ENCODE measurements around the gene B3GALT6. TPM values are rescaled to one million over a fixed set of nuclear protein-coding genes. Genes with fewer than 3 reads are reported as not detected.
"Not testable (repeated sequence)": the region's sequence is repeated elsewhere in the genome, so short reads cannot be mapped to it uniquely, and the experiment has no call there.

Gene B3GALT6
- total RNA-seq, 1 donor from 2014 or later, result 8.3 TPM

DNA sequence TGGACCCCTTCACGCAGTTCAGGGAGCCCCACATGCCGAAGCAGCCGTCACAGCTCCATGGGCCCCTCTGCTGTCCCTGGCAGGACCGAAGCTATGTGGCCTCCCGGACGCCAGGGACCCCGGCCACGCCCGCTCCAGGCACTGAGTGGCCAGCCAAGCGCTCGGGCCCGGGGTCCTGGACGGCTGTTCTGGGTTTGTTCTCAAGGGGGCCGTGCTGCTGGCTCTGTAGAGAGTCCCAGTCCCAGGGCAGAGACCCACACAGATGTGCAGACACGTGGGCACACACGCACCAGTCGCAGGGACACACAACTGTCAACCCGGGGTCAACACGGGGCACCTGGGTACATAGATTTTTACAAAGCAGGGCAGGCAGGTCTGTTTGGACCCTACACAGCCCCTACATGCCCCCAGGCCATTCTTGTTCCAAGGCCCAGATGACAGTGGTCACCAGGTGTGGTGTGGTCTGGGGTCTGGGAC, 6.7 kb downstream of the B3GALT6 start:
- intact Hi-C loops (cut with DNase I), result no loop called here
- no peak for DNase-seq (ENCODE audit: missing footprints)
- no peak for ATAC-seq

DNA sequence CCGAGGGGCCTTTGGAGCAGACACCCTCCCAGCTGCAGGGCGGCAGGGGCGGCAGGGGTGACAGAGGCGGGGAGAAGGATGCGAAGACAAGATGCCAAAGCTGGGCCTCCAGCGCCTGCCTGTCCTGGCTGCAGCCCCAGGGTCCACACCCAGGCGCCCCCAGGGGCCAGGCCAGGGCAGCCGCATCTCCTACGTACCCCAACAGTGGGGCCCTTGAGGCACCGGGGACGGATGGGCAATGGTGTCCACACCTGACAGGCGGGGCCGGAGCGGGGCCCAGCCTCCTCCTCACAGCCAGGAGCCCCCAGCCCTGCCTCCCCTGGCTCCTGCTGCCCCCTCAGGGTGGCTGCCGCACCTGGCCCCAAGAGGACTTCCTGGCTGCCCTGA, 7.2 kb downstream of the B3GALT6 start:
- DNase-seq (ENCODE audit: missing footprints) (no peak), ATAC-seq (no peak)
- intact Hi-C loops (cut with DNase I), result no loop called here

DNA sequence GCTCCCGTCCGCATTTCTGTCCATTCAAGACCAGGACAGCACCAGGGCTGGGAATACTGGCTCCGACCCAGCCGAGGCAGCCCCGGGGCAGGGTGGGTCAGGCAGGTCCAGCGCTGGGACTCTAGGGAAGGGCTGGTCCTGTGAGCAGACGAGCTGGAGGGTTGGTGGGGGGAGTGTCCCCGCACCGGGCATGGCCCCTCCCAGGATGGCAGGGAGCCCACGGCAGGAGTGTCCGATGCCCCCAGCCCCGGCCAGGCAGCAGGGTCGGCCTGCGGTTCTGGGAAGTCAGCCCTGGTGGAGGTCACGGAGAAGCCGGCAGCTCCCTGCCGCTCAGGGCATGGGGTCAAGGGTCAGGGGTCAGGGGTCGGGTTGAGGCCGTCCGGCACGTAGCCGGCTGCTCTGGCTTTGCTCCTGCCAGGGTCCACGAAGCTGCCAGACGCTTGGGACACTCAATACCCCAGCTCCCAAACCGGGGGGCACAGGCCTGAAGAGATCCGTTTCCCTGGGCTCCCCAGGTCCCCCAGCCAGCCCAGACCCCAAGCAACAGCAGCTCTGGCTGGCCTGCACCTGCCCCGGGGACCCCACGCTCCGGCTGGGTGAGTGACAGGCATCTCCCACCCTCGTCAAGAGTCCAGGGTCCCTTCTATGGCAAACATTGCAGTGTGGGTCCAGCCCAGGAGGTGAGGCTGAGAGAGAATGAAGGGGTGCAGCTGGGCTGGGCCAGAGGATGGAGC, 7.7 kb downstream of the B3GALT6 start:
- ATAC-seq (no peak), DNase-seq (ENCODE audit: missing footprints) (no peak)
- intact Hi-C loops (cut with DNase I), result no loop called here

DNA sequence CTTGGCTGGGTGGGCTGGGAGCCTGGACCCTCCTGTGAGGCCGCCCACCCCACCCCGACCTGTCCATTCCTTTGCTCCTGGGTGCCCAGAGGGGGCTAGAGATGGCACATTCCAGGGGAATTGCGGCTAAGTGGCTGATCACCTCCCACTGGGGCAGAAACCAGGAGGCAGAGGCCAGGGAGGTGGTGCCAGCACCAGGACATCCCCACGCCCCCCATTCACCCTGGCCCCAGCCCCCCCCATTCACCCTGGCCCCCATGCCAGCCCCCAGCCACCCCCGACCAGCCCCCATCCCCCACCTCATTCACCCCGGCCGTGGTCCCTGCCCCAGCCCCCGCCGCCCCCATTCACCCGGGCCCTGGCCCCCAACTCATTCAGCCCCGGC, 8.3 kb downstream of the B3GALT6 start:
- DNase-seq (ENCODE audit: missing footprints), result no peak
- intact Hi-C loops (cut with DNase I), result no loop called here
- no peak for ATAC-seq

DNA sequence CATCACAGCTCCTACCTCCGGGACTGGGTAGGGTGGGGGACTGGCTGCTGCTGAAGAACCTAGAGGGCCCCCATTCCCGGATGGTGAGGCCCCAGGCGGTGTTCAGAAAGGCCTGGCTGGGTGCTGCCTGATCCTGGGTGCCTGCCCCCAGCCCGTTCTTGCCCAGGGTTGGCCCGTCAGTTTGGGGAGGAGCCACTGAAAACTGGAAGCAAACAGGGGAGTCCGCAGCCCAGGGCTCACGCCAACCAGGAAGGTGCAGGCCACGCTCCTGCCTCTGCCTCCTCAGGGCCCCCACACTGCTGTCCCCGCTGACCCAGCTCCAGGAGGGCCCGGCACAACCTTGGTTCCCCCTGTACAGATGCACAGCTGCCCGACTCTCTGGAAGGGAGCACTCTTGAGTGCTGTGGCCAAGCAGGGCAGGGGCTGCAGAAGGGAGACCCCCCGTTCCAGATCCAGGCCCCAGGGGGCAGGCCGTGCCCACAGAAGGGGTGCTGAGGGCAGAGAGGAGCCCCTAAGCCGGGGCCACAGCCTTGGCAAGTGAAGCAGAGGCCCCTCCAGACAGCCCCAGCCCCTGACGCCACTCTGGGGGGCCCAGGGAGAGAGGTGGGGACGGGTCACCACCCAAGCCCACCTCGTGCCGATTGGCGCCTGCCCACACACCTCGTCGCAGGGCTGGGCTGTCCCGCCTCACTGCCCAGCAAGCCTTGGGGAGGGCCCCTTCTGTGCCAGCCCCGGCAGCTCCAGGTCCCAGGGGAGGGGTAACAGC, 9.0 kb downstream of the B3GALT6 start:
- intact Hi-C loops (cut with DNase I), result no loop called here
- ATAC-seq (no peak), DNase-seq (ENCODE audit: missing footprints) (no peak)

DNA sequence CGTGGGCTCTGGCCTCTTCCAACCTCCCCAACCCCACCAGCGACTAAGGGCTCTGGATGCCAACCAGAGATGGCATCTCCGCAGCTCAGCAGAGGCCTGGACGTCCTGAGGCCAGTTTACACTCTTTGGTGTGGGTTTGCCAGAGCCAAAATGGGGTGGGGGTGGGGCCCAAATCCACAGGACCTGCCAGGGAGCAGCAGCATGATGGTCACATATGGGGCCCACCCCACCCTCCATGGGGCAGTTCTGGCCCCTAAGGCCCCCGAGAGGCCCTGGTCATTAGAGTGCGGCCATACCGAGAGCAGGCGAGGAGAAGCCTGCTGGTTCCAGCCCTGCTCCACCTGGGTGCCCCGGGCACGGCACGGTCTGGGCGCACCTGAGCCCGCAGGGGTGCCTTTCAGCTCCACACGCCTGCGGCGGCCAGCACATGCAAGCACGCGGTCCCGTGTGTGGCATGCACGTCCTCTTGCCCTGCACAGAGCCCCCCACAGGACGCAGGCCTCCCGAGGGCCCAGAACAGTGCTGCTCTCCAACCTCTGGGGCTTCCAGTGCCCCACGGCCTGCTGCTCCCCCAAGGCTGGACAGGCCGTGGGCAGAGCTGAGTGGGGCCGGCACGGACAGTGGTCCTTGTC, 9.7 kb downstream of the B3GALT6 start:
- DNase-seq (ENCODE audit: missing footprints) (no peak), ATAC-seq (no peak)
- intact Hi-C loops (cut with DNase I), result no loop called here

DNA sequence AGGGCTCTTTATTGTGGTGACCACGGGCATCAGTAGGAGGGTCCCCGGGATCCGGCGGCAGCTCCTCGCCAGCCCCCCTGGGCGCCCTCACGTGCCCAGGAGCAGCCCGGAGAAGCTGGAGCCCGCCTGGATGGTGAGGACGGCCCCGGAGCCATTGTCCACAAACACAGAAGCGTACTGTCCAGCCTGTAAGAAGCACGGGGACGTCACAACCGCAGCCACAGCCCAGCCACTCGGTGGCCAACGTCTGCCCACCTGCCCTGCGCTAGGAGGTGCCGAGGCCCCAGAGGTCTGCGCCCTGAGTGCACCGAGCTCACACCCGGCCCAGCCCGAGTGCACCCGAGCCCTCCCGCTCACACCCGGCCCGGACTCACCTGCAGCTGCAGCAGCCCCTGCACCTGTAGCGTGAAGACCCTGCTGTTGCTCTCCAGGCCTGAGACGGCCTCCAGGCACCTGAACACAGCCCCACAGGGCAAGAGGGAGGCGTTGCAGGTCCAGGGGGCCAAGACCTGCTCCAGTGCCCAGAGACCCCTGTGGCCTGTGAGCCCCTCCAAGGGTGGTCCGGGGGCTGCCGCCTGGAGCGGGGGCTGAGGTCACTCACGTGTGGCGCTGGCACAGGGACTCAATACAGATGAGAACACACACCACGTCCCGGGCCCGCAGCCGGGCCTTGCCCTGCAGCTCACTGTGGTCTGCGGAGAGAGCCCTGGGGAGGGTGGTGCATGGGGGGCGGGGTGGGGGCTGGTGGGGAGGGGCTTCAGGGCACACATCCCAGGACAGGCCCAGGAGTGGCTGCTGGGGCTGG, 10.6 kb downstream of the B3GALT6 start:
- intact Hi-C loops (cut with DNase I), result no loop called here
- no peak for ATAC-seq
- no peak for DNase-seq (ENCODE audit: missing footprints)

DNA sequence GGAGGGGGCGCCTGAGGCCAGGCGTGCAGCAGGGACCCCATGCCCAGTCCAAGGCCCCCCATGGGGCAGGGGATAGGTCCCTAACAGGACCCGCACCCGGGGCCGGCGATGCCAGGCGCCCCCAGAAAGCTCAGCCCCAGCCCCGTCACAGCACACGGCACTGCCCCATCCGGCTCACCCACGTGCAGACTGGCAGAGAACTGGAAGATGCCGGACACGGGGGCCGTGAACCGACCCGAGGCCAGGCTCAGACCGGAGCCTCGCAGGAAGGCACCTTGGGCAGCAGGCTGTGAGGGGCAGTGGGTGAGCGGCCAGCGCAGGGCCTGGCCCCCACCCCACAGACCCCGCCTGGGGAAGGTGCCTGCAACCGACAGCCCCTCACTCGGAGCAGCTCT, 11.2 kb downstream of the B3GALT6 start:
- intact Hi-C loops (cut with DNase I), result no loop called here
- DNase-seq (ENCODE audit: missing footprints) (no peak), ATAC-seq (no peak)

DNA sequence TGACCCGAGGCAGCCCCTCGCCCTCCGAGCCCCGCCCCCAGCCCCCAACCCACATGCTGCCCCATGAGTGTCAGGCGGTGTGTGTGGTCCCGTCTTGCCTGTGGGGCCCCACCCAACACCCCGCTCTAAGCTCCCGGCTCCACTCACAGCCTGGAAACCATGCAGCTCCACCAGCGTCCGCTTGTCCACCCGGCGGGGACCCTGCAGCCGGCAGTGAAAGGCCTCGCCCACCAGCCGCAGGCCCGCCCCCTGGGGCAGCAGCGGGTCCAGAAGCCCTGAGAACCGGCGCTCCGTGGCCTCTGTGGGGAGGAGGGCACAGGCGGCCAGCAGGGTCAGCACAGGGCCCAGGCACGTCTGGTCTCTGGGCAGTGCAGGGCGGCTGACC, 11.8 kb downstream of the B3GALT6 start:
- DNase-seq (ENCODE audit: missing footprints) (no peak), ATAC-seq (no peak)
- intact Hi-C loops (cut with DNase I), result no loop called here

DNA sequence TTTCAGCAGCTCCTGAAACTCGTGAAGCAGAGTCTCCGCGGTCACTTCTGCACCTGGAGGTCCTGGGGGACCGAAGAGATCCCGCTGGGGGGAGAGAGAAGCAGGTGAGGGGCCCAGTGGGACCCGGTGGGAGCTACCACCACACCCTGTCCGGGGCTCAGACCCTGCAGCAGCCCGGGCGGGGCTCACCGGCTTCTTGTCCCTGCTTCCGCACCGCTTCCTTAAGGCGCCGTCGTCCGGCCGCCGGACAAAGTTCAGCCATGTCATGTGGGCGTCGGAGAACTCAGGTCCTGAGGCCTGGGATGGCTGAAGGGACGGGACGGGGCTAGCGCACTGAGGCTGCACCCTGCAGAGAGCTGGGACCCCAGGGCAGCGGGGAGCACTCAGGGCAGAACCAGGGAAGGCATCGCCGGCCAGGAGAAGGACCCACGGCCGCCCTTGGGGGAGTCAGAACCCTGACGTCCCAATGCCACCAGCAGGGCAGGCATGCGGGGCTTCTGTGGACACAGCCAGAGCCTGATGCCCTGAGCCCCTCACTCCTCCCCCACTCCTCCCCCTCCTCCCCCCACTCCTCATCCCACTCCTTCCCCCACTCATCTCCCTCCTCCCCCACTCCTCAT, 12.3 kb downstream of the B3GALT6 start:
- DNase-seq (ENCODE audit: missing footprints) (no peak), ATAC-seq (no peak)
- intact Hi-C loops (cut with DNase I), result no loop called here

DNA sequence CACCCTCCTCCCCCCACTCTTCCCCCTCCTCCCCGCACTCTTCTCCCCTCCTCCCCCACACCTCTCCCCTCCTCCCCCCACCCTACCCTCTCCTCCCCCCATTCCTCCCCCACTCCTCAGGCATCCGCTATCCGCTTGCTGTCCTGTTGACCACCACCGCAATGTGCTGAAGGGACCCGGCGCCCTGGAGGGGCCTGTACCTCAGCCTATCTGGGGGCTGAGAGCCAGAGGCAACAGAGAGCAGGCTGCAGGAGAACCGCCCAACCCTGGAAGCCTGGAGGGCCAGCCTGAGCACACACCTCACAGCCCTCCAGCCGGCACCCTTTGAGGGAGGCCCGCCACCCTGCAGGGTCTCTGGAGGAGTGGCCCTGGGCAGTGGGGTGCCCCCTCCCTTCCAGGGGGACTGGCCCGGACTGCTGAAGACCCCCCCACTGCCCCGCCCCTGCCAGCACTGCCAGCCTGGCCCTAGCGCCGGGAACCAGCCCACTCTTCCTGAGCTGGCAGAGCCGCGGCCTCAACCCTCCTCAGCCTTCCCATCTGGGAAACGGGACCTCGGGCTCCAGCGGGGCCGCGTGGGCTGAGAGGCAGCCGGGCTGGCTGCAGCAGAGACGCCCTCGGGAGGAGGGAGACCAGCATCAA, 13.3 kb downstream of the B3GALT6 start:
- DNase-seq (ENCODE audit: missing footprints), result no peak
- intact Hi-C loops (cut with DNase I), result no loop called here
- ATAC-seq, result no peak

DNA sequence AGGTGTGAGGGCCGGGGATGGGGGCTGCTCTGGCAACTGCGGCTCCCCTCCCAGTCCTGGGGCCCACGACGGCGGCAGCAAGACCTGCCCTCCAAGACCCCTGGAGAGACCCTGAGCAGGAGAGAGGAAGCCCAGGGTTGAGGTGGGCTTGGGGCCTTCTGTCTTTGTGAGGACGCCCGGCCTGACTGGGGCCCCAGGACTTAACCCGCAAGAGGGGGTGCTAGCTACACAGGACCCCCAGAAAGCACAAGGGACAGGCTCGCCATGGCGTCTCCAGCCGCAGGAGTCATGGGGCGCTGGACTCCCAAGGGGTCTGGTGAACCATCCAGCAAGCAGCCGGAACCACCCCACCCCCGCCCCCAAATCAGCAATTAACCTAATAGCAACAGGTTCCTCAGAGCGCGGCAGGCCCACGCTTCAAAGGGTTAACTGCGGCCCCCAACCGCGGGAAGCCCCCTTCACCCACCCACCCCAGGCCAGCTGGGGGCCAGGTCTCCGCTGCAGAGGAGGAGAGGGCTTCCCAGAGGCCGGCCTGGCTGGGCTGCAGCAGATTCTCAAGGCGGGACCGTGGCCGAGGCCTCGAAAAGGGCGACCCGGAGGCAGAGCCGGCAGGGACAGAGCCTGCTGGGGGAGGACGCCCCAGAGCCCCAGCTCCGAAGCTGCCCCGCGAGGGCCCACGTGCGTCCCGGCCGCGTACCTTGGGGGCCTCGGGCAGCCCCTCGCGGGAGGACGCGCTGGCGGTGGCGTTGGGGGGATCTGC, 14.0 kb downstream of the B3GALT6 start:
- intact Hi-C loops (cut with DNase I), result no loop called here
- ATAC-seq, result no peak
- DNase-seq (ENCODE audit: missing footprints), result no peak

DNA sequence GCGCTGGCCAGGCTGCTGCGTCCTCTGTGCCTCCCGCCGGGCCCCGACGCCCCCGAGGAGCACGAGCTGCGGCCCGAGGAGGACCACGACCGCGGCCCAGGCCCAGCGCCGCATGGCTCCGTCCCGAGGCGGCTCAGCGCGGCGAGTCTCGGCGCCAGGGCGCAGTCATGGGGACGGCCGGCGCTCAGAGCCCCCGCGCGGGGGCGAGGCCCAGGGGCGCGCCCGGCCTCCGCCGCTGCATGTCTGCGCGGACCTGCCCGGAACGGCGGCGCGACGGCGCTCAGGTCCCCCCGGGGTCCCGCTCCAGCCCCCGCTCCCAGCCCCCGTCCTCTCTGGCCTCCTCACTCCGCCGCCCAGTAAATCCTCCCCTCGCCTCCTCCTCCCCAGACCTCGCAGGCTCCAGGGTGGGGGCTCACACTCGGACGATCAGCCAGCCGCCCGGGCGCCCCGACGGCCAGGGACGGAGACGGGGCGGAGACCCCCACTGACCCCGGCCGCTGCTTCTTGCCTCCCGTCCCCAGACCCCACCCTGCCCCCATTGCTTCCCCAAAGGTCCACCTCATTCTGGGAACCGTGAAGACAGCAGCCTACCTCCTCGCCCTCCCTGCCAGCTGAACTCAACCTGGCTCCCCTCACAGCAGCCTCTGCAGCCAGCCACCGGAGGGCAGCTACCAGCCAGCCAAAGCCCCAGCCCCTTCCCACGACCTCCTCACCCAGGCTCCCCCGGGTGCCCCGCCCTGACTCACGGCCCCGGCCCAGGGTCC, 14.7 kb downstream of the B3GALT6 start, which contains the start of gene C1QTNF12:
TSS of gene C1QTNF12 (minus strand) at position 146 of the 764 bp plus-strand sequence. CDS start at position 114, 32 bp downstream.
- intact Hi-C loops (cut with DNase I), result no loop called here
- ATAC-seq (no peak), DNase-seq (ENCODE audit: missing footprints) (no peak)

DNA sequence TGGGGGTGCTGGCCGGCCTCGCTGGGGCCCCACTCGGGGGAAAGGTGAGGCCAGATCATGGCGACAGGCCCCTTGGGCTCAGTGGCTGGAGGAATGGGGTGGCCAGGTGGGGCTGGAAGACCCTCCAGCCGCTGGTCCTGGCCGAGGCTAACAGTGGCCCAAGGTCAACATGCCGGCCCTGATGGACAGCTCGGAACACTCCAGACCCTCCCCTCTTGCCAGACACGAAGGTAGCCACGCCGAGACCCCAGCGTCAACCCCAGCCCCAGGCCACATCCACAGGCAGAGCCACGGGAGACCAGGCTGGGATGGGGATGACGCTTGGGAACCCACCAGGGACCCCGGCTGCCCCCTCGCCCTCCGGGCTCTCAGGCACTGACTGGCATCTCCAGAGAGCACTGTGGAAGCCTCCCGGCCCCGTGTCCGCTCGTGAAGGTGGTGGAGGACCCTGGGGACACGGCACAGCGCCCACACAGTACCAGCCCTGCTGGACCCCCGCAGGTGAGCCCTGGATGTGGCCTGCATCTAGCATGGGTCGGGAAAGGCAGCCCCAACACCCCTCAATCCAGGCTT, 15.4 kb downstream of the B3GALT6 start:
- no peak for DNase-seq (ENCODE audit: missing footprints)
- no peak for ATAC-seq
- intact Hi-C loops (cut with DNase I), result no loop called here

DNA sequence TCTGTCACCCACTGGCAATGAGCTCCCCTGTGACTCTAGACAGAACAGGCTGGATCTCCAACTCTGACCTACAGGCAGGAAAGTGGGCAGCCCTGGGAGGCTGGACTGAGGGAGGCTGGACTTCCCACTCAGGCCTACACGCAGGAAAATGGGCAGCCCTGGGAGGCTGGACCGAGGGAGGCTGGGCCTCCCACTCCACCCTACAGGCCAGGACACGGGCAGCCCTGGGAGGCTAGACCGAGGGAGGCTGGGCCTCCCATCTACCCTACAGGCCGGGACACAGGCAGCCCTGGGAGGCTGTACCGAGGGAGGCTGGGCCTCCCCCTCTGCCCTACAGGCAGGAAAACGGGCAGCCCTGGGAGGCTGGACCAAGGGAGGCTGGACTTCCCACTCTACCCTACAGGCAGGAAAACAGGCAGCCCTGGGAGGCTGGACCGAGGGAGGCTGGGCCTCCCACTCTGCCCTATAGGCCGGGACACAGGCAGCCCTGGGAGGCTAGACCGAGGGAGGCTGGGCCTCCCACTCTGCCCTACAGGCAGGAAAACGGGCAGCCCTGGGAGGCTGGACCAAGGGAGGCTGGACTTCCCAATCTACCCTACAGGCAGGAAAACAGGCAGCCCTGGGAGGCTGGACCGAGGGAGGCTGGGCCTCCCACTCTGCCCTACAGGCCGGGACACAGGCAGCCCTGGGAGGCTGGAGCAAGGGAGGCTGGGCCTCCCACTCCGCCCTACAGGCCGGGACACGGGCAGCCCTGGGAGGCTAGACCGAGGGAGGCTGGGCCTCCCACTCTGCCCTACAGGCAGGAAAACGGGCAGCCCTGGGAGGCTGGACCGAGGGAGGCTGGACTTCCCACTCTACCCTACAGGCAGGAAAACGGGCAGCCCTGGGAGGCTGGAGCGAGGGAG, 16.2 kb downstream of the B3GALT6 start:
- ATAC-seq; intact Hi-C loops (cut with DNase I); DNase-seq (ENCODE audit: missing footprints): not testable (repeated sequence)
